Esophagus muscularis mucosa (tissue), 3 donors: ENCODE measurements around the gene PACSIN1.

Source experiments
- CTCF ChIP-seq, 3 experiments: fragments of 200-600 bp in 2 of 3; fragments of 450-650 bp in 1 of 3; sonication (generic) in 2 of 3; IDR thresholded peaks; one replicate each; pipeline ENCODE4 v1.5.1; 2017 to 2019; ENCODE audit warnings: antibody characterized with exemption in 3 of 3, mild to moderate bottlenecking in 2 of 3, moderate library complexity in 1 of 3
- POLR2A ChIP-seq: fragments of 450-650 bp; IDR thresholded peaks from one replicate; pipeline ENCODE4 v1.6.1; 2017; ENCODE audit warnings: antibody characterized with exemption, moderate library complexity, mild to moderate bottlenecking, low read depth
- POLR2AphosphoS5 ChIP-seq, 2 donors: sonication (generic); formaldehyde crosslinking; IDR thresholded peaks; one replicate each; pipeline ENCODE4 v1.6.1; 2017; ENCODE audit warnings: antibody characterized with exemption in 2 of 2

DNA sequence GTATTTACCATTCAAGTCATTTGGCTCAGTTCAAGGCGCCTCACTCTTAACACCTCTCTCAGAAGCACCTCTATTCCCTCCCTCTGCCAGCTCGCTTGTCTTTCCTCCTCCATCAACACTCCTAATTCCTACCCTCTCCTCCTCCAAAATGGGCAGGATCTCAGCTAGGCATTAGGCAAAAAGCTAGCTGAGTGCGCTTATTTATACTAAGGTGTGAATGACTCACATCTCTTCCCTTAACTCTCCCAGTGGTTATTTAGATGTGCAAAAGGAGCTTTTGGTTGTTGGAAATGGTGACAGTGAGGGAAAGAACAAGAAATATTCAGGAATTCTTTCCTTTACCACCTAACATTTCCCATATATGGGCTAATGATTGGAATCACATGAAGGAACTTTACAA, 29.1 kb downstream of the PACSIN1 start:
- TF ChIP-seq CTCF (IDR thresholded peaks at IDR 0.05) (no peak), POLR2AphosphoS5 (IDR thresholded peaks at IDR 0.05) (no peak), POLR2A (no peak)
